GM12864 (cell line): ENCODE measurements around the gene AIG1.

Source experiments
- DNase-seq: peaks from one replicate; pipeline ENCODE4 v3.0.0-alpha.2; 2011; ENCODE audit warnings: low read depth
- H3K4me3 ChIP-seq: 2 replicates; pipeline ENCODE4 v1.5.1; 2011; ENCODE audit warnings: mild to moderate bottlenecking, low read depth, low read length, control low read depth
- CTCF ChIP-seq: IDR thresholded peaks from 2 replicates; pipeline ENCODE4 v1.5.1; 2011; ENCODE audit warnings: low read depth, mild to moderate bottlenecking, moderate library complexity, low read length, control low read depth, inconsistent platforms; ENCODE audit errors: missing control alignments

The AIG1 gene

DNA sequence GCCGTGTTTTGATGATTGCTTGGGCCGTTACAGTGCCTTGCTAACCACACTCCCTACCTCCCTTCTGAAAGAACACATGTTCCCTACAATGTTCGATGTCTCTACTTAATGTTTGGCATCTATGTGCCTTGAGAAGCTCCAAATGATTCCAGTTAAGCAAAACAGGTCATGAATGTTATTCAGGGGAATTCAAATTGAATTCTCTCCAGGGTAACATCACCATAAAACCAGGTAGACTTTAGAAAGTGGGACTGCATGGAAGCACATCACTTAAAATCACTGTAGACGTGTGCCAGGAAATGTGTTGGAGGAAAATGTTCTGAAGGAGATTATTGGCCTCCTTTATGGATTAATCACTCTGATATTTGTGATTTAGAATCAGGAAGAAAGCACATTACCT is 261.7 kb downstream of the AIG1 start:
- DNase-seq, result no peak
- no peak for TF ChIP-seq CTCF
- H3K4me3 ChIP-seq, result no peak overlapping the region

- no peak for DNase-seq
- TF ChIP-seq CTCF, result no peak
- H3K4me3 ChIP-seq, result no peak overlapping the region
Measured at GRCh38 chr6:143323729-143324470, 263.2 kb downstream of the AIG1 start.

GRCh38 chr6:143325379-143326140 is 264.9 kb downstream of the AIG1 start:
- no peak for TF ChIP-seq CTCF
- H3K4me3 ChIP-seq, result no peak overlapping the region
- DNase-seq, result no peak

- DNase-seq, result no peak
- TF ChIP-seq CTCF, result no peak
Measured at GRCh38 chr6:143328876-143329275, 268.2 kb downstream of the AIG1 start.

DNA sequence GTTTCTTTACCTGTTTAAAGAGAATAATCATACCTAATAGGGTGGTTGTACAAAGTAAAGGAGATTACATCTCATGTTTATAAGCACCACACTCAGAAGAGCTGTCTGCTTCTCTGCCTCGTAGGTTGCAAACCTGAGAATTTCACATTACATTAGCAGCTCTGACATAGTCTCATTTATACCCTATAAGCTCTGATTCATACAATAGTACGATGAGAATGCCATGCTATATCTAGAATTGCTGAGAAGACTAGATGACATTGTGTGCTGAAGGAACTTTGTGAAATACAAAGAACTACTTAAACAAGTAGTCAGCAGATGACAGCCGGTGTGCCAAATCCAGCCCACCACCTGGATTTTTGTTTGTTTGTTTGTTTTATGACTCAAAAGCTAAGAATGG is 268.6 kb downstream of the AIG1 start:
- TF ChIP-seq CTCF, result no peak
- DNase-seq, result no peak
- H3K4me3 ChIP-seq, result no peak overlapping the region

More at GRCh38 chr6:143328876-143329275, 268.2 kb downstream of the AIG1 start:
- no peak overlapping the region for H3K4me3 ChIP-seq

DNA sequence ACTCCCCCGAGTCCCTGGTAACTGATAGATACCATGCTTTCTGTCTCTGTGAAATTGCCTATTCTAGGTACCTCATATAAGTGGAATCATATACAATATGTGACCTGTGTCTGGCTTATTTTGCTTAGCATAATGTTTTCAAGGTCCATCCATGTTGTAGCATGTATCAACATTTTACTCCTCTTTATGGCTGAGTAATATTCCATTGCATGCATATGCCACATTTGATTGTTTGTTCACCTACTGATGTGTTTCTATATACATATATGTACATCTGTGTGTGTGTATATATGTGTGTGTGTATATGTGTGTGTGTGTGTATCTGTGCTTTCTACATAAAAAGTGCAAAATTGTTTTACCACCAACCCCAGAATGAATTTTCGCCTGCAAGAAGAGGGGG is 270.7 kb downstream of the AIG1 start:
- no peak for DNase-seq
- TF ChIP-seq CTCF, result no peak
- no peak overlapping the region for H3K4me3 ChIP-seq
